Measurements from ENCODE around the gene PBX1. TPM values are rescaled to one million over a fixed set of nuclear protein-coding genes. Genes with fewer than 3 reads are reported as not detected.

PBX1 gene
- total RNA-seq, 1 experiment from 2014 or later = 102 TPM

- TF ChIP-seq USF2 (CRISPR knock-in tag; IDR thresholded peaks at IDR 0.05) = no peak
- TF ChIP-seq GABPB1 (CRISPR knock-in tag; IDR thresholded peaks at IDR 0.05) = no peak
- no peak for TF ChIP-seq ZNF121 (CRISPR knock-in tag; IDR thresholded peaks at IDR 0.05)
- no peak for TF ChIP-seq NFYB (CRISPR knock-in tag; conservative IDR thresholded peaks at IDR 0.05; ENCODE audit: low read depth)
Measured at GRCh38 chr1:164644268-164644667, 85.3 kb downstream of the PBX1 start (continued).

GRCh38 chr1:164644774-164645644, 86.0 kb downstream of the PBX1 start:
- no peak overlapping the region; the same call in none of the 2 replicates for H3K27ac Mint-ChIP-seq
- ATAC-seq = no peak
- no peaks in the 10 kb centered on the region for H3K9me3 Mint-ChIP-seq
- CTCF ChIA-PET = interaction anchor here (0.6 to 1.8 kb wide), 2 partner anchors 29 to 142 kb away, joined by 3 to 6 read pairs; no protein-coding TSS in a partner anchor
- H3K4me1 Mint-ChIP-seq = peaks cover 68% of the 10 kb centered on the region
- POLR2A ChIA-PET = no interaction called here
- H3K27me3 Mint-ChIP-seq (ENCODE audit: low read depth) = no peaks in the 10 kb centered on the region
- no peak for DNase-seq (ENCODE audit: low spot score)
- TF ChIP-seq ZMAT4 (CRISPR knock-in tag; IDR thresholded peaks at IDR 0.05) = no peak
- TF ChIP-seq AFF4 (CRISPR knock-in tag; IDR thresholded peaks at IDR 0.05; ENCODE audit: borderline replicate concordance) = no peak
- TF ChIP-seq ZNF281 (CRISPR knock-in tag; IDR thresholded peaks at IDR 0.05) = no peak
- TF ChIP-seq ZNF219 (CRISPR knock-in tag; IDR thresholded peaks at IDR 0.05; ENCODE audit: borderline replicate concordance) = no peak
- TF ChIP-seq EMX1 (CRISPR knock-in tag; IDR thresholded peaks at IDR 0.05) = no peak
- TF ChIP-seq E2F5 (CRISPR knock-in tag; IDR thresholded peaks at IDR 0.05) = no peak
- no peak for TF ChIP-seq FOXJ3 (CRISPR knock-in tag; IDR thresholded peaks at IDR 0.05; ENCODE audit: borderline replicate concordance)
- no peak for TF ChIP-seq NR3C1 (CRISPR knock-in tag; conservative IDR thresholded peaks at IDR 0.05; ENCODE audit: low read depth)
- no peak for TF ChIP-seq ATF1 (CRISPR knock-in tag; IDR thresholded peaks at IDR 0.05)
- no peak for TF ChIP-seq ZBTB21 (CRISPR knock-in tag; IDR thresholded peaks at IDR 0.05; ENCODE audit: borderline replicate concordance)
- no peak overlapping the region for H3K4me3 Mint-ChIP-seq
- H3K36me3 Mint-ChIP-seq = peaks cover 16% of the 10 kb centered on the region
